K562 (cell line): ENCODE measurements around the gene HHLA2. TPM values are rescaled to one million over a fixed set of nuclear protein-coding genes. Genes with fewer than 3 reads are reported as not detected.

Experiments
- CC2D1A ChIP-seq: fragments of 450-650 bp; IDR thresholded peaks from 2 replicates; pipeline ENCODE4 v1.6.1; 2017; ENCODE audit warnings: mild to moderate bottlenecking
- CCNT2 ChIP-seq: IDR thresholded peaks from 2 replicates; pipeline ENCODE4 v1.6.1; 2011; ENCODE audit warnings: borderline replicate concordance, low read depth, mild to moderate bottlenecking, moderate library complexity, mixed read lengths, low read length; ENCODE audit not compliant: insufficient read length; ENCODE audit errors: extremely low read depth
- MAFK ChIP-seq: IDR thresholded peaks from 2 replicates; pipeline ENCODE4 v1.6.1; 2011; ENCODE audit warnings: low read length, improper control_type of control experiment
- POLR2AphosphoS5 ChIP-seq: IDR thresholded peaks from 2 replicates; pipeline ENCODE4 v1.6.1; 2011; ENCODE audit warnings: mild to moderate bottlenecking, low read depth, low read length, moderate library complexity; ENCODE audit not compliant: control insufficient read depth, insufficient read depth
- ZNF764 ChIP-seq: fragments of 250-450 bp; sonication (Bioruptor Pico); IDR thresholded peaks from 2 replicates; pipeline ENCODE4 v1.4.0; 2020; ENCODE audit warnings: low read depth, mild to moderate bottlenecking, moderate library complexity
- ZNF766 ChIP-seq: fragments of 200-800 bp; sonication (Bioruptor generic); conservative IDR thresholded peaks from 2 replicates; pipeline ENCODE4 v1.6.1; 2016; ENCODE audit warnings: missing genetic modification characterization, missing compliant biosample characterization
- polyA plus RNA-seq, 8 experiments: library from polyadenylated mRNA; depleted of rRNA in 4 of 8; stranded (reverse) in 5 of 8; unstranded in 3 of 8; fragments of >200 nt; fragmentation: Nextera tagmentation in 2 of 8; fragmentation: Illumina TruSeq in 1 of 8; extraction: Ambion mirVana in 2 of 8; extraction: Trizol in 1 of 8; gene quantifications; 2 replicates each; pipeline versions ENCODE4 v1.2.1 to v1.2.3, GENCODE V29; 2011 to 2014; ENCODE audit warnings: inconsistent platforms in 1 of 8, missing spikeins in 1 of 8
- total RNA-seq, 7 experiments: library from RNA; depleted of rRNA in 6 of 7; stranded (reverse); fragments of >200 nt in 6 of 7; fragmentation: Illumina TruSeq in 2 of 7; extraction: Trizol in 2 of 7; gene quantifications; 2 replicates each; pipeline versions ENCODE4 v1.2.1 to v1.2.3, GENCODE V29; 2011 to 2021; ENCODE audit warnings: low replicate concordance in 1 of 7
- TF ChIP-seq, protein P1 (sequence below), 3 experiments: fragments of 200-800 bp in 1 of 3; sonication (Bioruptor generic) in 1 of 3; sonication (generic) in 1 of 3; formaldehyde crosslinking in 1 of 3; IDR thresholded peaks; 2 replicates each; pipeline versions ENCODE4 v1.6.1 to v1.8.0; 2016 to 2022; ENCODE audit warnings: mild to moderate bottlenecking in 2 of 3, missing compliant biosample characterization in 2 of 3, missing genetic modification characterization in 2 of 3, missing genetic modification reagents in 1 of 3
- TF ChIP-seq, protein P2 (sequence below): fragments of 250-450 bp; sonication (Bioruptor Pico); IDR thresholded peaks from 2 replicates; pipeline ENCODE4 v1.9.0; 2021; ENCODE audit warnings: mild to moderate bottlenecking, inconsistent platforms
- TF ChIP-seq, protein P3 (sequence below): fragments of 150-350 bp; IDR thresholded peaks from 2 replicates; pipeline ENCODE4 v1.6.1; 2014; ENCODE audit warnings: low read depth, mild to moderate bottlenecking, low read length, borderline replicate concordance

HHLA2 gene
- total and polyA plus RNA-seq, 9 of the 15 experiments (the other 6 are each of a cell fraction or from before 2014, with no cell fraction given), result 0.04 TPM; not detected in 7

DNA sequence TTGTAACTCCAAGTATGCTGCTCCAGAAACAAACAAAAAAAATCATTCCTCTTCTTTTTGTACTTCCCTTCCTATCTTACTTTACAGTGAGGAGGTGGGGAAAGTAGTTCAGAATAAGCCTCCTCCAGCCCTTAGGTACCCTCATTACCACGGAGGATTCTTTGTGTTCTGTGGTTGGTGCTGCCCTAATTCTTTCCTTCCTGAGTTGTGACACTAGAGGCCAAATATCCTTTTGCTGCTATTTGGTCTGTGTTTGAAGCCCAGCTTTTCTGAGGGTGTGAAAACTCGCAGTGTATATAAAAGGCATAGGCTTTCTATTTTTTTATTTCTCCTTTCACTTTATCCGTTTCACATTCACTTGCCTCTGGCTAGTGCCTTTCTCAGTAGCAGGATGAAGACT, 98.2 kb downstream of the HHLA2 start (continued):
- no peak for TF ChIP-seq ZNF766 (CRISPR knock-in tag)
- TF ChIP-seq, protein P1, sequence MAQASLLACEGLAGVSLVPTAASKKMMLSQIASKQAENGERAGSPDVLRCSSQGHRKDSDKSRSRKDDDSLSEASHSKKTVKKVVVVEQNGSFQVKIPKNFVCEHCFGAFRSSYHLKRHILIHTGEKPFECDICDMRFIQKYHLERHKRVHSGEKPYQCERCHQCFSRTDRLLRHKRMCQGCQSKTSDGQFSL (CRISPR knock-in tag; IDR thresholded peaks at IDR 0.05), result no peak
- TF ChIP-seq, protein P1 (tag; IDR thresholded peaks at IDR 0.05), result no peak
- no peak for TF ChIP-seq CC2D1A
- TF ChIP-seq, protein P2, sequence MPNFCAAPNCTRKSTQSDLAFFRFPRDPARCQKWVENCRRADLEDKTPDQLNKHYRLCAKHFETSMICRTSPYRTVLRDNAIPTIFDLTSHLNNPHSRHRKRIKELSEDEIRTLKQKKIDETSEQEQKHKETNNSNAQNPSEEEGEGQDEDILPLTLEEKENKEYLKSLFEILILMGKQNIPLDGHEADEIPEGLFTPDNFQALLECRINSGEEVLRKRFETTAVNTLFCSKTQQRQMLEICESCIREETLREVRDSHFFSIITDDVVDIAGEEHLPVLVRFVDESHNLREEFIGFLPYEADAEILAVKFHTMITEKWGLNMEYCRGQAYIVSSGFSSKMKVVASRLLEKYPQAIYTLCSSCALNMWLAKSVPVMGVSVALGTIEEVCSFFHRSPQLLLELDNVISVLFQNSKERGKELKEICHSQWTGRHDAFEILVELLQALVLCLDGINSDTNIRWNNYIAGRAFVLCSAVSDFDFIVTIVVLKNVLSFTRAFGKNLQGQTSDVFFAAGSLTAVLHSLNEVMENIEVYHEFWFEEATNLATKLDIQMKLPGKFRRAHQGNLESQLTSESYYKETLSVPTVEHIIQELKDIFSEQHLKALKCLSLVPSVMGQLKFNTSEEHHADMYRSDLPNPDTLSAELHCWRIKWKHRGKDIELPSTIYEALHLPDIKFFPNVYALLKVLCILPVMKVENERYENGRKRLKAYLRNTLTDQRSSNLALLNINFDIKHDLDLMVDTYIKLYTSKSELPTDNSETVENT (CRISPR knock-in tag), result no peak
- TF ChIP-seq, protein P3, sequence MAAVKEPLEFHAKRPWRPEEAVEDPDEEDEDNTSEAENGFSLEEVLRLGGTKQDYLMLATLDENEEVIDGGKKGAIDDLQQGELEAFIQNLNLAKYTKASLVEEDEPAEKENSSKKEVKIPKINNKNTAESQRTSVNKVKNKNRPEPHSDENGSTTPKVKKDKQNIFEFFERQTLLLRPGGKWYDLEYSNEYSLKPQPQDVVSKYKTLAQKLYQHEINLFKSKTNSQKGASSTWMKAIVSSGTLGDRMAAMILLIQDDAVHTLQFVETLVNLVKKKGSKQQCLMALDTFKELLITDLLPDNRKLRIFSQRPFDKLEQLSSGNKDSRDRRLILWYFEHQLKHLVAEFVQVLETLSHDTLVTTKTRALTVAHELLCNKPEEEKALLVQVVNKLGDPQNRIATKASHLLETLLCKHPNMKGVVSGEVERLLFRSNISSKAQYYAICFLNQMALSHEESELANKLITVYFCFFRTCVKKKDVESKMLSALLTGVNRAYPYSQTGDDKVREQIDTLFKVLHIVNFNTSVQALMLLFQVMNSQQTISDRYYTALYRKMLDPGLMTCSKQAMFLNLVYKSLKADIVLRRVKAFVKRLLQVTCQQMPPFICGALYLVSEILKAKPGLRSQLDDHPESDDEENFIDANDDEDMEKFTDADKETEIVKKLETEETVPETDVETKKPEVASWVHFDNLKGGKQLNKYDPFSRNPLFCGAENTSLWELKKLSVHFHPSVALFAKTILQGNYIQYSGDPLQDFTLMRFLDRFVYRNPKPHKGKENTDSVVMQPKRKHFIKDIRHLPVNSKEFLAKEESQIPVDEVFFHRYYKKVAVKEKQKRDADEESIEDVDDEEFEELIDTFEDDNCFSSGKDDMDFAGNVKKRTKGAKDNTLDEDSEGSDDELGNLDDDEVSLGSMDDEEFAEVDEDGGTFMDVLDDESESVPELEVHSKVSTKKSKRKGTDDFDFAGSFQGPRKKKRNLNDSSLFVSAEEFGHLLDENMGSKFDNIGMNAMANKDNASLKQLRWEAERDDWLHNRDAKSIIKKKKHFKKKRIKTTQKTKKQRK, result no peak
- no peak for TF ChIP-seq ZNF764 (CRISPR knock-in tag)
- no peak for TF ChIP-seq POLR2AphosphoS5
- no peak for TF ChIP-seq CCNT2
- no peak for TF ChIP-seq MAFK
- TF ChIP-seq, all 486 proteins: peak for 0
